H1 (cell line): Measurements from ENCODE around the gene DES. TPM values are rescaled to one million over a fixed set of nuclear protein-coding genes. Genes with fewer than 3 reads are reported as not detected.

Experiments
- CTCF ChIA-PET: fragments of 300-600 bp; sonication (Branson Sonifier 250); formaldehyde crosslinking; loops from one replicate; lab custom pipeline; 2021; ENCODE audit not compliant: partially characterized antibody; lab: Charles Lee
- POLR2A ChIA-PET: fragments of 300-600 bp; sonication (Branson Sonifier 250); formaldehyde crosslinking; loops from one replicate; lab custom pipeline; 2021; ENCODE audit warnings: inconsistent platforms; ENCODE audit not compliant: partially characterized antibody; lab: Charles Lee
- DNase-seq, 2 experiments: peaks; one replicate each; pipeline versions ENCODE4 v3.0.0 to v3.0.0-alpha.2; 2010 to 2022; ENCODE audit warnings: low spot score in 2 of 2, low read depth in 1 of 2, mixed read lengths in 1 of 2
- FAIRE-seq: peaks from 2 replicates; lab custom pipeline; 2011; peaks lifted over from hg19 to GRCh38; lab: Jason Lieb, UNC
- H2AFZ ChIP-seq: 2 replicates; pipeline ENCODE4 v1.8.1; 2012; ENCODE audit warnings: low read length, inconsistent platforms
- H2AK5ac ChIP-seq: 2 replicates; pipeline ENCODE4 v1.6.1; 2013; ENCODE audit warnings: low read depth, low read length
- H2BK120ac ChIP-seq: replicated peaks from 2 replicates; pipeline ENCODE3; 2013; ENCODE audit warnings: low read depth, low read length, inconsistent platforms
- H2BK12ac ChIP-seq: 2 replicates; pipeline ENCODE4 v1.6.1; 2013; ENCODE audit warnings: low read depth, low read length
- H2BK15ac ChIP-seq: 2 replicates; pipeline ENCODE4 v1.6.1; 2013; ENCODE audit warnings: low read length
- H2BK20ac ChIP-seq: 2 replicates; pipeline ENCODE4 v1.6.1; 2013; ENCODE audit warnings: low read length
- H2BK5ac ChIP-seq: 2 replicates; pipeline ENCODE4 v1.6.1; 2013; ENCODE audit warnings: low read depth, low read length
- H3K14ac ChIP-seq: 2 replicates; pipeline ENCODE4 v1.6.1; 2013; ENCODE audit warnings: inconsistent platforms; ENCODE audit not compliant: insufficient read length
- H3K18ac ChIP-seq: 2 replicates; pipeline ENCODE4 v1.6.1; 2013; ENCODE audit warnings: low read length; ENCODE audit errors: extremely low read depth
- H3K23ac ChIP-seq: 2 replicates; pipeline ENCODE4 v1.6.1; 2013; ENCODE audit warnings: inconsistent platforms; ENCODE audit not compliant: insufficient read length
- H3K23me2 ChIP-seq: 2 replicates; pipeline ENCODE4 v1.6.1; 2013; ENCODE audit warnings: low read depth, low read length
- H3K27ac ChIP-seq: 2 replicates; pipeline ENCODE4 v1.6.1; 2011; ENCODE audit warnings: low read depth, low read length, inconsistent platforms
- H3K27me3 ChIP-seq, 4 experiments: replicated peaks in 1 of 4; 1 replicate in 1 of 4; 2 replicates in 3 of 4; pipeline versions ENCODE4 v1.6.1 to v1.8.1; 2011 to 2013; ENCODE audit warnings: low read length in 3 of 4, mild to moderate bottlenecking in 3 of 4, inconsistent platforms in 2 of 4, mixed read lengths in 2 of 4, moderate library complexity in 1 of 4; ENCODE audit not compliant: control insufficient read depth in 3 of 4, insufficient read depth in 3 of 4; ENCODE audit errors: extremely low read depth in 1 of 4
- H3K36me3 ChIP-seq, 4 experiments: 2 replicates each; pipeline versions ENCODE4 v1.6.1 to v1.8.1; 2011 to 2013; ENCODE audit warnings: mild to moderate bottlenecking in 4 of 4, low read length in 3 of 4, moderate library complexity in 2 of 4, control low read depth in 1 of 4, inconsistent platforms in 1 of 4; ENCODE audit not compliant: insufficient read depth in 4 of 4, control insufficient read depth in 2 of 4
- H3K4ac ChIP-seq: replicated peaks from 2 replicates; pipeline ENCODE3; 2013; ENCODE audit warnings: low read length, low read depth, mixed read lengths, inconsistent platforms; ENCODE audit not compliant: insufficient read length
- H3K4me1 ChIP-seq, 4 experiments: replicated peaks in 1 of 4; 1 replicate in 1 of 4; 2 replicates in 3 of 4; pipeline versions ENCODE4 v1.6.1 to v1.8.1; 2011 to 2013; ENCODE audit warnings: low read length in 3 of 4, inconsistent platforms in 2 of 4, mixed read lengths in 1 of 4; ENCODE audit not compliant: insufficient read depth in 4 of 4, control insufficient read depth in 3 of 4
- H3K4me2 ChIP-seq, 2 experiments: 2 replicates each; pipeline versions ENCODE4 v1.6.1 to v1.8.1; 2011 to 2013; ENCODE audit warnings: low read depth in 2 of 2, low read length in 2 of 2, control low read depth in 1 of 2, inconsistent platforms in 1 of 2, mild to moderate bottlenecking in 1 of 2; ENCODE audit not compliant: insufficient read depth in 1 of 2
- H3K4me3 ChIP-seq, 4 experiments: fragments of 200-600, 300-600 bp in 1 of 4; sonication (generic), shearing (Covaris generic), sonication (Bioruptor Twin) in 1 of 4; 2 replicates each; pipeline versions ENCODE4 v1.5.1 to v1.8.1; 2011 to 2016; ENCODE audit warnings: low read length in 4 of 4, low read depth in 3 of 4, control low read depth in 2 of 4, inconsistent platforms in 2 of 4, mild to moderate bottlenecking in 2 of 4, mixed read lengths in 1 of 4, moderate library complexity in 1 of 4; ENCODE audit not compliant: insufficient read depth in 2 of 4; ENCODE audit errors: extremely low read depth in 1 of 4
- H3K56ac ChIP-seq: replicated peaks from 2 replicates; pipeline ENCODE3; 2013; ENCODE audit warnings: low read depth, mild to moderate bottlenecking, mixed read lengths, low read length, inconsistent platforms; ENCODE audit not compliant: insufficient read length
- H3K79me1 ChIP-seq: 2 replicates; pipeline ENCODE4 v1.6.1; 2013; ENCODE audit warnings: low read depth, low read length, control low read depth
- H3K79me2 ChIP-seq, 2 experiments: 2 replicates each; pipeline versions ENCODE4 v1.6.1 to v1.8.1; 2012 to 2013; ENCODE audit warnings: low read length in 2 of 2, mild to moderate bottlenecking in 2 of 2, inconsistent platforms in 1 of 2; ENCODE audit not compliant: insufficient read depth in 2 of 2, control insufficient read depth in 1 of 2
- H3K9ac ChIP-seq, 4 experiments: replicated peaks in 1 of 4; 1 replicate in 1 of 4; 2 replicates in 3 of 4; pipeline versions ENCODE4 v1.6.1 to v1.8.1; 2011 to 2013; ENCODE audit warnings: low read depth in 3 of 4, low read length in 3 of 4, control low read depth in 2 of 4, mild to moderate bottlenecking in 2 of 4, moderate library complexity in 2 of 4, inconsistent platforms in 1 of 4; ENCODE audit errors: extremely low read depth in 1 of 4
- H3K9me3 ChIP-seq, 2 experiments: 2 replicates each; pipeline versions ENCODE4 v1.6.1 to v1.8.1; 2012 to 2013; ENCODE audit warnings: mild to moderate bottlenecking in 2 of 2, moderate library complexity in 2 of 2, control low read depth in 1 of 2, inconsistent platforms in 1 of 2, low read depth in 1 of 2, low read length in 1 of 2, mixed read lengths in 1 of 2; ENCODE audit not compliant: insufficient read depth in 2 of 2
- H4K20me1 ChIP-seq, 2 experiments: replicated peaks in 1 of 2; 2 replicates each; pipeline versions ENCODE3 to v1.8.1; 2011 to 2013; ENCODE audit warnings: inconsistent platforms in 2 of 2, low read length in 2 of 2, mild to moderate bottlenecking in 1 of 2; ENCODE audit not compliant: insufficient read depth in 2 of 2, control insufficient read depth in 1 of 2
- H4K5ac ChIP-seq: 2 replicates; pipeline ENCODE4 v1.6.1; 2013; ENCODE audit warnings: low read length, low read depth, mixed read lengths, inconsistent platforms; ENCODE audit not compliant: insufficient read length
- H4K8ac ChIP-seq: 2 replicates; pipeline ENCODE4 v1.8.0; 2013; ENCODE audit warnings: mild to moderate bottlenecking, moderate library complexity, low read length, inconsistent platforms; ENCODE audit not compliant: insufficient read depth; ENCODE audit errors: extremely low read depth
- H4K91ac ChIP-seq: replicated peaks from 2 replicates; pipeline ENCODE3; 2013; ENCODE audit warnings: low read length, mixed read lengths, inconsistent platforms; ENCODE audit not compliant: insufficient read length
- CEBPB ChIP-seq: IDR thresholded peaks from 2 replicates; pipeline ENCODE4 v1.6.1; 2012; ENCODE audit warnings: low read depth, low read length
- HDAC6 ChIP-seq: IDR thresholded peaks from one replicate; pipeline ENCODE4 v1.7.1; 2012; ENCODE audit warnings: low read depth, mild to moderate bottlenecking, inconsistent platforms, low read length, moderate library complexity
- SUZ12 ChIP-seq: fragments of 200-600 bp; sonication (generic); IDR thresholded peaks from 2 replicates; pipeline ENCODE4 v1.6.1; 2012; ENCODE audit warnings: mild to moderate bottlenecking, inconsistent platforms, low read length, moderate library complexity, mixed read lengths
- WGBS, 2 experiments: shearing (Covaris generic) in 1 of 2; methylation state at CpG; one replicate each; pipeline versions ENCODE4 v1.1.6 to v1.1.7; 2013 to 2015; ENCODE audit warnings: low lambda C conversion rate in 2 of 2, mixed read lengths in 2 of 2, inconsistent platforms in 1 of 2, low coverage in 1 of 2, missing lambda C conversion rate in 1 of 2; ENCODE audit not compliant: insufficient replicate concordance in 2 of 2, insufficient coverage in 1 of 2, insufficient read length in 1 of 2; ENCODE audit errors: extremely low coverage in 1 of 2, missing lambda C conversion rate in 1 of 2; 5-methylcytosine and 5-hydroxymethylcytosine counted together
- polyA plus RNA-seq, 7 experiments: library from polyadenylated mRNA; depleted of rRNA in 3 of 7; stranded (reverse) in 5 of 7; unstranded in 2 of 7; fragments of >200 nt in 5 of 7; fragments of 200-250 nt in 2 of 7; gene quantifications; 1 replicate in 5 of 7; 2 replicates in 1 of 7; 4 replicates in 1 of 7; pipeline versions ENCODE4 v1.2.1 to v1.2.3, GENCODE V29; 2011 to 2013; ENCODE audit warnings: missing spikeins in 2 of 7, mixed read lengths in 2 of 7
- total RNA-seq: library from RNA; stranded (reverse); fragmentation: NEBNext Ultra II Directional; extraction: Animal tissue kit (Norgen Biotek cat#: 25700); gene quantifications from 2 replicates; pipeline ENCODE4 v1.2.1, GENCODE V29; 2021

DES gene
- total and polyA plus RNA-seq, 2 of the 8 experiments (the other 6 are each of a cell fraction or from before 2014, with no cell fraction given): 1.8 to 4.3 TPM

GRCh38 chr2:219474285-219475060 lies 56.3 kb downstream of the DES start:
- no peaks in the 10 kb centered on the region for H3K9me3 ChIP-seq
- H2BK120ac ChIP-seq: no peak overlapping the region
- no peak overlapping the region for H2BK15ac ChIP-seq
- no peak overlapping the region for H3K4me3 ChIP-seq
- no peak overlapping the region for H4K8ac ChIP-seq
- H3K56ac ChIP-seq: no peak overlapping the region
- H3K79me1 ChIP-seq: no peaks in the 10 kb centered on the region; the same call in 1 of the 2 replicates
- H2AFZ ChIP-seq: no peak overlapping the region
- H3K14ac ChIP-seq: no peak overlapping the region
- no peaks in the 10 kb centered on the region for H3K23me2 ChIP-seq
- no peak overlapping the region for H2BK20ac ChIP-seq
- H3K27me3 ChIP-seq: 0 out of 7 replicates have a peak, but pooled peaks cover 0 to 2% (median 0%) of the 10 kb centered on the region in 4 experiments
- no peak overlapping the region for H3K4me2 ChIP-seq
- H3K36me3 ChIP-seq: no peaks in the 10 kb centered on the region
- no peak overlapping the region for H2BK12ac ChIP-seq
- H3K79me2 ChIP-seq: no peaks in the 10 kb centered on the region
- H3K4ac ChIP-seq: no peak overlapping the region
- ChIA-PET CTCF (interaction anchor here (0.7 to 113.1 kb wide), 5 partner anchors 15 to 174 kb away, joined by 3 to 7248 read pairs (median 33); partner anchors contain the start of genes ASIC4, CHPF, DES and GMPPA), POLR2A (interaction anchor here (0.7 to 1.2 kb wide), 2 partner anchors 12 to 56 kb away, joined by 3 to 4 read pairs; no protein-coding TSS in a partner anchor)
- H4K20me1 ChIP-seq: no peaks in the 10 kb centered on the region
- H3K4me1 ChIP-seq: peaks cover 0 to 13% (median 6%) of the 10 kb centered on the region in 4 experiments; a peak in 5 of 7 replicates
- no peak overlapping the region for H2AK5ac ChIP-seq
- H3K9ac ChIP-seq: no peak overlapping the region
- no peak overlapping the region for H4K5ac ChIP-seq
- no peak overlapping the region for H3K18ac ChIP-seq
- no peak for FAIRE-seq
- no peak overlapping the region for H2BK5ac ChIP-seq
- H3K23ac ChIP-seq: no peak overlapping the region
- 94% methylated on average over 10 of the region's 11 CpGs; no CpG with 5 or more reads in 1 of the 2 experiments for WGBS, 2 experiments
- TF ChIP-seq SUZ12 (no peak), HDAC6 (no peak), CEBPB (no peak)
- TF ChIP-seq, all 59 proteins: peak for 0
- no peak overlapping the region for H4K91ac ChIP-seq
- no peak overlapping the region for H3K27ac ChIP-seq
- no peak for DNase-seq
